ENCODE measurements around the gene VSIG1. TPM values are rescaled to one million over a fixed set of nuclear protein-coding genes. Genes with fewer than 3 reads are reported as not detected.

VSIG1 gene
- polyA plus RNA-seq, 1 of the 3 experiments (the other 2 are of a cell fraction), result not detected

GRCh38 chrX:108087792-108088191 lies 42.9 kb downstream of the VSIG1 start:
- Histone ChIP-seq H3K4me1 (ENCODE audit: control insufficient read depth in 1 of 2, insufficient read depth in 2 of 2, low read depth in 1 of 2, low read length in 1 of 2) (no peaks in the 10 kb centered on the region; a peak in 2 of 4 replicates), H3K9me3 (no peaks in the 10 kb centered on the region), H4K20me1 (ENCODE audit: insufficient read depth) (no peaks in the 10 kb centered on the region), H3K36me3 (replicated peaks in 1 of 2; ENCODE audit: control insufficient read depth in 1 of 2, insufficient read depth in 2 of 2, low read length in 1 of 2) (peaks cover 15 to 29% of the 10 kb centered on the region in 2 experiments), H3K79me2 (ENCODE audit: insufficient read depth) (peaks cover 29% of the 10 kb centered on the region; the same call in 1 of the 2 replicates), H3F3A (replicated peaks; ENCODE audit: insufficient read depth) (no peaks in the 10 kb centered on the region), H3K4me2 (no peak overlapping the region), H3K27ac (ENCODE audit: low read depth in 2 of 2, low read length in 1 of 2) (no peak overlapping the region), H3K9ac (no peak overlapping the region), H3K27me3 (ENCODE audit: insufficient read depth) (no peaks in the 10 kb centered on the region), H3K4me3 (ENCODE audit: low read depth in 2 of 2, low read length in 1 of 2) (no peak overlapping the region), H3K9me2 (no peaks in the 10 kb centered on the region), H2AFZ (ENCODE audit: low read depth) (no peak overlapping the region)
- TF ChIP-seq TAF1 (IDR thresholded peaks at IDR 0.05; ENCODE audit: borderline replicate concordance, low read depth, low read length) (no peak), USF2 (IDR thresholded peaks at IDR 0.05; ENCODE audit: borderline replicate concordance, low read depth, low read length) (no peak), SIN3A (IDR thresholded peaks at IDR 0.05; ENCODE audit: borderline replicate concordance, low read depth, low read length) (no peak)
- POLR2A ChIA-PET, result no interaction called here
- WGBS (ENCODE audit: low lambda C conversion rate), result 41% methylated on average over 6 of the region's 6 CpGs
- CTCF ChIA-PET, result no interaction called here
- no peak for DNase-seq

GRCh38 chrX:108088511-108088910 lies 43.6 kb downstream of the VSIG1 start:
- no peak overlapping the region for H3K4me2 ChIP-seq
- no peaks in the 10 kb centered on the region for H3F3A ChIP-seq (replicated peaks; ENCODE audit: insufficient read depth)
- ChIA-PET POLR2A (no interaction called here), CTCF (no interaction called here)
- H3K9ac ChIP-seq, result no peak overlapping the region
- peaks cover 29% of the 10 kb centered on the region; the same call in 1 of the 2 replicates for H3K79me2 ChIP-seq (ENCODE audit: insufficient read depth)
- no peaks in the 10 kb centered on the region for H3K27me3 ChIP-seq (ENCODE audit: insufficient read depth)
- H2AFZ ChIP-seq (ENCODE audit: low read depth), result no peak overlapping the region
- no peaks in the 10 kb centered on the region; a peak in 2 of 4 replicates for H3K4me1 ChIP-seq (ENCODE audit: control insufficient read depth in 1 of 2, insufficient read depth in 2 of 2, low read depth in 1 of 2, low read length in 1 of 2)
- 25% methylated on average over 1 of the region's 1 CpG for WGBS (ENCODE audit: low lambda C conversion rate)
- H3K9me2 ChIP-seq, result no peaks in the 10 kb centered on the region
- no peak overlapping the region for H3K4me3 ChIP-seq (ENCODE audit: low read depth in 2 of 2, low read length in 1 of 2)
- no peaks in the 10 kb centered on the region for H4K20me1 ChIP-seq (ENCODE audit: insufficient read depth)
- TF ChIP-seq REST (IDR thresholded peaks at IDR 0.05; ENCODE audit: low read depth, low read length) (no peak), NRF1 (IDR thresholded peaks at IDR 0.05; ENCODE audit: low read depth, low read length) (no peak), USF2 (IDR thresholded peaks at IDR 0.05; ENCODE audit: borderline replicate concordance, low read depth, low read length) (no peak), EP300 (IDR thresholded peaks at IDR 0.05; ENCODE audit: borderline replicate concordance in 1 of 2, low read depth in 1 of 2, low read length in 1 of 2) (no peak), ZBTB33 (IDR thresholded peaks at IDR 0.05; ENCODE audit: borderline replicate concordance, low read depth) (no peak), GATA2 (CRISPR knock-in tag; IDR thresholded peaks at IDR 0.05) (no peak), SMC3 (IDR thresholded peaks at IDR 0.05; ENCODE audit: low read depth, low read length) (no peak), FOXJ3 (CRISPR knock-in tag; IDR thresholded peaks at IDR 0.05) (no peak), TEAD4 (IDR thresholded peaks at IDR 0.05; ENCODE audit: borderline replicate concordance, insufficient read depth) (no peak), NFIC (IDR thresholded peaks at IDR 0.05; ENCODE audit: borderline replicate concordance) (no peak), SIN3A (IDR thresholded peaks at IDR 0.05; ENCODE audit: borderline replicate concordance, low read depth, low read length) (no peak), RAD21 (IDR thresholded peaks at IDR 0.05; ENCODE audit: low read length) (no peak), RXRA (IDR thresholded peaks at IDR 0.05; ENCODE audit: borderline replicate concordance, low read depth) (no peak), FOXM1 (IDR thresholded peaks at IDR 0.05; ENCODE audit: low read depth) (no peak), EZH2phosphoT487 (IDR thresholded peaks at IDR 0.05; ENCODE audit: borderline replicate concordance, low read depth) (no peak)
- no peak for DNase-seq
- H3K9me3 ChIP-seq, result no peaks in the 10 kb centered on the region
- peaks cover 15 to 28% of the 10 kb centered on the region in 2 experiments for H3K36me3 ChIP-seq (replicated peaks in 1 of 2; ENCODE audit: control insufficient read depth in 1 of 2, insufficient read depth in 2 of 2, low read length in 1 of 2)
- no peak overlapping the region for H3K27ac ChIP-seq (ENCODE audit: low read depth in 2 of 2, low read length in 1 of 2)

All from SK-N-SH (cell line).